Pancreas (tissue), 10 donors: ENCODE data around the gene DGCR6L. TPM values are rescaled to one million over a fixed set of nuclear protein-coding genes. Genes with fewer than 3 reads are reported as not detected.

Source experiments
- ATAC-seq, 4 donors: fragments of 200-7000 bp; cut with Tn5 transposase; one replicate each; pipeline versions ENCODE4 v1.8.0 to v1.9.1; 2020; ENCODE audit warnings: mild to moderate bottlenecking in 4 of 4, moderate library complexity in 4 of 4
- DNase-seq, 6 donors: peaks; one replicate each; pipeline ENCODE4 v3.0.0-alpha.2; 2020
- FAIRE-seq: peaks from 2 replicates; lab custom pipeline; 2012; peaks lifted over from hg19 to GRCh38; lab: Jason Lieb, UNC
- H3K27ac ChIP-seq, 4 donors: fragments of 200-600 bp; sonication (generic); 1 replicate in 3 of 4; 2 replicates in 1 of 4; pipeline versions ENCODE4 v1.5.0 to v1.8.0; 2020
- H3K27me3 ChIP-seq, 4 donors: fragments of 200-600 bp; one replicate each; pipeline ENCODE4 v1.8.0; 2021
- H3K36me3 ChIP-seq, 3 donors: fragments of 200-600 bp; sonication (generic) in 1 of 3; one replicate each; pipeline versions ENCODE4 v1.5.0 to v1.8.0; 2020 to 2021
- H3K4me1 ChIP-seq, 3 donors: fragments of 200-600 bp; one replicate each; pipeline ENCODE4 v1.8.0; 2021
- H3K4me3 ChIP-seq, 4 donors: fragments of 200-600 bp; sonication (generic) in 2 of 4; one replicate each; pipeline versions ENCODE4 v1.5.0 to v1.8.0; 2020 to 2021
- H3K9me3 ChIP-seq, 4 donors: fragments of 200-600 bp; one replicate each; pipeline ENCODE4 v1.8.0; 2021
- CTCF ChIP-seq, 4 donors: fragments of 200-600 bp; sonication (generic) in 3 of 4; IDR thresholded peaks; one replicate each; pipeline versions ENCODE4 v1.5.0 to v1.8.0; 2021; ENCODE audit warnings: antibody characterized with exemption in 4 of 4
- WGBS, 2 donors: extraction: QIAGEN DNeasy Blood & Tissue Kit; methylation state at CpG; one replicate each; pipeline ENCODE4 v1.1.7; 2013; 5-methylcytosine and 5-hydroxymethylcytosine counted together
- intact Hi-C, 3 donors: fragments of 100-400 bp; cut with DNase I; formaldehyde crosslinking; loops; one replicate each; pipeline versions ENCODE4 v1.11.1 to v1.14.2; 2022
- polyA plus RNA-seq, 2 donors: library from polyadenylated mRNA; stranded (reverse); fragments of 200-250 nt; gene quantifications; one replicate each; pipeline ENCODE4 v1.2.3, GENCODE V29; 2013
- total RNA-seq, 6 donors: library from RNA; stranded (reverse); fragmentation: NEBNext Ultra II Directional in 4 of 6; extraction: Animal tissue kit (Norgen Biotek cat#: 25700) in 4 of 6; gene quantifications; one replicate each; pipeline versions ENCODE4 v1.2.1 to v1.2.4, GENCODE V29; 2021 to 2023
- donor health status: healthy with polysubstance abuse.
- donor health status: DM: no; HTN: no; CAD: no; lungs with moderate emphysema.
- donor health status: DM: no; HTN: no; CAD: no.
- donor health status: control.
- donor health status: control.
- donor health status: Bipolar disorder and iron deficiency.
- donor health status: DM: yes; HTN: yes; CAD: no.
- donor health status: DM: no; HTN: no; CAD: no.
- donor health status: DM: no; HTN: no; CAD: no.
- donor health status: DM: yes; HTN: yes; CAD: no.

Gene DGCR6L
- total and polyA plus RNA-seq, 8 donors = 17.2 to 53.4 (median 22.2) TPM

- WGBS, 2 donors = 0 to 1% methylated on average over 31 to 52 of the region's 52 CpGs
- ATAC-seq (peak; percentile 33 to 71 (median 48)), FAIRE-seq (no peak)
Observed at GRCh38 chr22:20299746-20300136, 20.1 kb downstream of the DGCR6L start.

GRCh38 chr22:20298803-20299745, 20.8 kb downstream of the DGCR6L start:
- WGBS, 2 donors = 1 to 2% methylated on average over 59 to 89 of the region's 90 CpGs
- Histone ChIP-seq H3K27me3 (peaks cover 0 to 4% (median 0%) of the 10 kb centered on the region in 4 donors), H3K36me3 (no peaks in the 10 kb centered on the region), H3K27ac (no peak overlapping the region), H3K4me1 (peaks cover 0 to 4% (median 0%) of the 10 kb centered on the region in 3 donors), H3K4me3 (peak overlapping the region; percentile 26 to 63 (median 38)), H3K9me3 (no peaks in the 10 kb centered on the region)
- DNase-seq = peak; percentile 85 to 95 (median 94)
- FAIRE-seq = no peak
- peak; percentile 91 to 95 (median 92) for ATAC-seq
- no peak for TF ChIP-seq CTCF (IDR thresholded peaks at IDR 0.05)
- intact Hi-C loops = no loop called here

More at GRCh38 chr22:20299746-20300136, 20.1 kb downstream of the DGCR6L start:
- no peak overlapping the region for H3K27ac ChIP-seq
- no peaks in the 10 kb centered on the region for H3K36me3 ChIP-seq
- H3K4me3 ChIP-seq = peak overlapping the region; percentile 5 to 63 (median 38)
- no peaks in the 10 kb centered on the region for H3K9me3 ChIP-seq
- peaks cover 0 to 4% (median 0%) of the 10 kb centered on the region in 4 donors for H3K27me3 ChIP-seq
- H3K4me1 ChIP-seq = peaks cover 0 to 4% (median 0%) of the 10 kb centered on the region in 3 donors
- peak in 5 of 6 donors; percentile 45 to 86 (median 59) for DNase-seq
- intact Hi-C loops = no loop called here
- TF ChIP-seq CTCF (IDR thresholded peaks at IDR 0.05) = no peak

- WGBS, 2 donors = 59 to 61% methylated on average over 25 of the region's 25 CpGs
- Histone ChIP-seq H3K27me3 (peaks cover 0 to 4% (median 0%) of the 10 kb centered on the region in 4 donors), H3K9me3 (no peaks in the 10 kb centered on the region), H3K27ac (no peak overlapping the region), H3K4me1 (peaks cover 0 to 4% (median 0%) of the 10 kb centered on the region in 3 donors), H3K4me3 (peak overlapping the region; percentile 26 to 63 (median 38)), H3K36me3 (no peaks in the 10 kb centered on the region)
- intact Hi-C loops = no loop called here
- DNase-seq (peak in 2 of 6 donors; percentile 27 to 75), ATAC-seq (no peak), FAIRE-seq (no peak)
- TF ChIP-seq CTCF (IDR thresholded peaks at IDR 0.05) = no peak
Observed at GRCh38 chr22:20298110-20298802, 21.6 kb downstream of the DGCR6L start.

GRCh38 chr22:20297414-20298109, 22.3 kb downstream of the DGCR6L start:
- FAIRE-seq = no peak
- no peaks in the 10 kb centered on the region for H3K9me3 ChIP-seq
- no peak for TF ChIP-seq CTCF (IDR thresholded peaks at IDR 0.05)
- peak in 2 of 6 donors; percentile 24 to 25 for DNase-seq
- WGBS, 2 donors = 65 to 70% methylated on average over 8 to 9 of the region's 9 CpGs
- peaks cover 0 to 4% (median 0%) of the 10 kb centered on the region in 4 donors for H3K27me3 ChIP-seq
- H3K4me3 ChIP-seq = no peak overlapping the region
- ATAC-seq = no peak
- H3K4me1 ChIP-seq = peaks cover 0 to 4% (median 0%) of the 10 kb centered on the region in 3 donors
- no peaks in the 10 kb centered on the region for H3K36me3 ChIP-seq
- no peak overlapping the region for H3K27ac ChIP-seq
- intact Hi-C loops = no loop called here
